Small intestine (tissue), 7 donors: ENCODE data around the gene POLD4. TPM values are rescaled to one million over a fixed set of nuclear protein-coding genes. Genes with fewer than 3 reads are reported as not detected.

Experiments used
- DNase-seq, 2 donors: peaks; one replicate each; pipeline versions ENCODE4 v3.0.0 to v3.0.0-alpha.2; 2013
- FAIRE-seq: peaks from 2 replicates; lab custom pipeline; 2012; peaks lifted over from hg19 to GRCh38; lab: Jason Lieb, UNC
- H3K27ac ChIP-seq, 3 donors: one replicate each; pipeline ENCODE4 v1.5.1; 2013; ENCODE audit warnings: low read length in 2 of 3, mild to moderate bottlenecking in 2 of 3, control low read depth in 1 of 3, inconsistent platforms in 1 of 3, low read depth in 1 of 3, moderate library complexity in 1 of 3
- H3K27me3 ChIP-seq, 3 donors: one replicate each; pipeline ENCODE4 v1.6.1; 2013; ENCODE audit warnings: low read length in 3 of 3, inconsistent platforms in 1 of 3; ENCODE audit not compliant: control insufficient read depth in 3 of 3, insufficient read depth in 3 of 3
- H3K36me3 ChIP-seq, 3 donors: one replicate each; pipeline ENCODE4 v1.6.1; 2013; ENCODE audit warnings: low read length in 3 of 3, inconsistent platforms in 1 of 3, low read depth in 1 of 3, mild to moderate bottlenecking in 1 of 3, moderate library complexity in 1 of 3; ENCODE audit not compliant: control insufficient read depth in 3 of 3, insufficient read depth in 2 of 3
- H3K4me1 ChIP-seq, 3 donors: one replicate each; pipeline ENCODE4 v1.6.1; 2013; ENCODE audit warnings: low read length in 2 of 3, inconsistent platforms in 1 of 3, low read depth in 1 of 3, mild to moderate bottlenecking in 1 of 3, moderate library complexity in 1 of 3; ENCODE audit not compliant: control insufficient read depth in 3 of 3, insufficient read depth in 2 of 3
- H3K4me3 ChIP-seq, 3 donors: one replicate each; pipeline ENCODE4 v1.5.1; 2013; ENCODE audit warnings: low read length in 3 of 3, control low read depth in 1 of 3, inconsistent platforms in 1 of 3, low read depth in 1 of 3, mild to moderate bottlenecking in 1 of 3, moderate library complexity in 1 of 3
- H3K9me3 ChIP-seq, 2 donors: one replicate each; pipeline ENCODE4 v1.6.1; 2013; ENCODE audit warnings: low read depth in 1 of 2, low read length in 1 of 2; ENCODE audit not compliant: control insufficient read depth in 2 of 2, insufficient read depth in 1 of 2
- WGBS, 3 donors: extraction: QIAGEN DNeasy Blood & Tissue Kit; methylation state at CpG; one replicate each; pipeline ENCODE4 v1.1.7; 2013; 5-methylcytosine and 5-hydroxymethylcytosine counted together
- polyA plus RNA-seq, 4 donors: library from polyadenylated mRNA; stranded (reverse) in 3 of 4; unstranded in 1 of 4; fragments of 200-250 nt in 3 of 4; fragments of 120-200 nt in 1 of 4; gene quantifications; one replicate each; pipeline versions ENCODE4 v1.2.1 to v1.2.3, GENCODE V29; 2013
- donor health status: healthy with polysubstance abuse.
- donor health status: control.
- donor health status: control.
- donor health status: Bipolar disorder and iron deficiency.
- donor health status: healthy.

Gene POLD4
- polyA plus RNA-seq, 4 donors = 137 to 492 (median 310) TPM

GRCh38 chr11:67310246-67311050 lies 42.9 kb downstream of the POLD4 start:
- 90 to 96% (median 91%) methylated on average over 18 to 19 of the region's 19 CpGs for WGBS, 3 donors
- Histone ChIP-seq H3K27ac (no peak overlapping the region), H3K36me3 (peaks cover 5 to 67% (median 11%) of the 10 kb centered on the region in 3 donors), H3K4me3 (no peak overlapping the region), H3K9me3 (no peaks in the 10 kb centered on the region), H3K27me3 (no peaks in the 10 kb centered on the region), H3K4me1 (peaks cover 0 to 16% (median 2%) of the 10 kb centered on the region in 3 donors)
- no peak for FAIRE-seq
- no peak for DNase-seq

DNA sequence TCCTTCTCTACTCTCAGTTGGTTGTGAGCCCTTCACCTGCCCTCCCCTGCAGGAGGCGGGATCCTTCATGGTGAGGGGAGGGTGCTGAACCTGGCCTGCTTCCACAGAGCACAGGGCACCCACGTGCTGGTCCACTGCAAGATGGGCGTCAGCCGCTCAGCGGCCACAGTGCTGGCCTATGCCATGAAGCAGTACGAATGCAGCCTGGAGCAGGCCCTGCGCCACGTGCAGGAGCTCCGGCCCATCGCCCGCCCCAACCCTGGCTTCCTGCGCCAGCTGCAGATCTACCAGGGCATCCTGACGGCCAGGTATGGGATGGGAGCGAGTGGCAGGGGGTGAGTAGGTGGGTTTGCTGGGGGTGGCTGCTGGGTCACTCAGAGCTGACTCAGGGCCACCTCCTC lies 43.7 kb downstream of the POLD4 start:
- FAIRE-seq (no peak), DNase-seq (no peak)
- Histone ChIP-seq H3K27ac (no peak overlapping the region), H3K27me3 (no peaks in the 10 kb centered on the region), H3K4me1 (peaks cover 0 to 17% (median 2%) of the 10 kb centered on the region in 3 donors), H3K9me3 (no peaks in the 10 kb centered on the region), H3K36me3 (peaks cover 5 to 69% (median 11%) of the 10 kb centered on the region in 3 donors), H3K4me3 (no peak overlapping the region)
- WGBS, 3 donors = 90 to 92% (median 92%) methylated on average over 14 of the region's 14 CpGs

DNA sequence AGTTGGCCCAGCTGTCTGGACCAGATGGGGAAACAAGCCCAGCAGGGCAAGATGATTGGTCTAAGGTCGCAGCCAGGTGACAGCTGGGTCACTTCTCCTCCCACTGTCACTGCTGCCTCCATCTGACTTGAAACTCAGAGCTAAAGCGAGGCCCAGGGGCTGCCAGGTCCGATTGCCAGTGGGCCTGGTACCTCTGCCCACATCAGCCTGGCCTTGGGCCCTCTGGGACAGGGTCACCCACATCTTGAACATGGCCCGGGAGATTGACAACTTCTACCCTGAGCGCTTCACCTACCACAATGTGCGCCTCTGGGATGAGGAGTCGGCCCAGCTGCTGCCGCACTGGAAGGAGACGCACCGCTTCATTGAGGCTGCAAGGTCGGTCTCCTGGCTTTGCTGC lies 44.2 kb downstream of the POLD4 start:
- H3K36me3 ChIP-seq = peaks cover 5 to 69% (median 11%) of the 10 kb centered on the region in 3 donors
- no peak for FAIRE-seq
- no peak overlapping the region for H3K27ac ChIP-seq
- H3K4me3 ChIP-seq = no peak overlapping the region
- WGBS, 3 donors = 94 to 96% (median 96%) methylated on average over 11 of the region's 11 CpGs
- no peaks in the 10 kb centered on the region for H3K27me3 ChIP-seq
- peaks cover 0 to 22% (median 2%) of the 10 kb centered on the region in 3 donors for H3K4me1 ChIP-seq
- no peaks in the 10 kb centered on the region for H3K9me3 ChIP-seq
- DNase-seq = no peak

- 95 to 98% (median 96%) methylated on average over 20 of the region's 20 CpGs for WGBS, 3 donors
- Histone ChIP-seq H3K9me3 (no peaks in the 10 kb centered on the region), H3K27me3 (no peaks in the 10 kb centered on the region), H3K36me3 (peaks cover 5 to 69% (median 11%) of the 10 kb centered on the region in 3 donors), H3K27ac (no peak overlapping the region), H3K4me1 (peaks cover 0 to 19% (median 2%) of the 10 kb centered on the region in 3 donors), H3K4me3 (no peak overlapping the region)
- FAIRE-seq = no peak
- no peak for DNase-seq
Observed at GRCh38 chr11:67308031-67308866, 45.1 kb downstream of the POLD4 start.

DNA sequence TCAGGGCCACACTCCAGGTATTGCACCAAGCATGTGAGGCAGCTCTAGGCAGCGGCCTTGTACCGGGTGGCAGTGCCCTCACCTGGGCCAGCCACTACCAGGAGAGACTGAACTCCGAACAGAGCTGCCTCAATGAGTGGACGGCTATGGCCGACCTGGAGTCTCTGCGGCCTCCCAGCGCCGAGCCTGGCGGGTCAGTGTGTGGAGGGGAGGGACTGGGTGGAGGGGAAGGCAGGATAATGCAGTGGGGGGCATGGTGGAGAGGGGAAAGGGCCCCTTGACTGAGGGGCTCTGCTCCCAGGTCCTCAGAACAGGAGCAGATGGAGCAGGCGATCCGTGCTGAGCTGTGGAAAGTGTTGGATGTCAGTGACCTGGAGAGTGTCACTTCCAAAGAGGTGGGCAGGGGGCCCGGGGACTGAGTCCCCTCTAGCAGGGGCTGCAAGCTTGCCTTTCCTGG lies 45.8 kb downstream of the POLD4 start:
- no peak for FAIRE-seq

GRCh38 chr11:67306769-67307544 lies 46.4 kb downstream of the POLD4 start:
- no peak overlapping the region for H3K4me3 ChIP-seq
- H3K27ac ChIP-seq = no peak overlapping the region
- H3K4me1 ChIP-seq = peaks cover 0 to 17% (median 0%) of the 10 kb centered on the region in 3 donors
- no peaks in the 10 kb centered on the region for H3K27me3 ChIP-seq
- H3K9me3 ChIP-seq = no peaks in the 10 kb centered on the region
- WGBS, 3 donors = 92 to 93% (median 92%) methylated on average over 19 of the region's 19 CpGs
- peaks cover 5 to 68% (median 11%) of the 10 kb centered on the region in 3 donors for H3K36me3 ChIP-seq
- FAIRE-seq (no peak), DNase-seq (no peak)

More for the DNA sequence above, 45.8 kb downstream of the POLD4 start:
- WGBS, 3 donors = 86 to 96% (median 93%) methylated on average over 12 of the region's 12 CpGs
- Histone ChIP-seq H3K27me3 (no peaks in the 10 kb centered on the region), H3K4me1 (peaks cover 0 to 16% (median 0%) of the 10 kb centered on the region in 3 donors), H3K36me3 (peaks cover 5 to 67% (median 11%) of the 10 kb centered on the region in 3 donors), H3K9me3 (no peaks in the 10 kb centered on the region), H3K4me3 (no peak overlapping the region), H3K27ac (no peak overlapping the region)
- no peak for DNase-seq

DNA sequence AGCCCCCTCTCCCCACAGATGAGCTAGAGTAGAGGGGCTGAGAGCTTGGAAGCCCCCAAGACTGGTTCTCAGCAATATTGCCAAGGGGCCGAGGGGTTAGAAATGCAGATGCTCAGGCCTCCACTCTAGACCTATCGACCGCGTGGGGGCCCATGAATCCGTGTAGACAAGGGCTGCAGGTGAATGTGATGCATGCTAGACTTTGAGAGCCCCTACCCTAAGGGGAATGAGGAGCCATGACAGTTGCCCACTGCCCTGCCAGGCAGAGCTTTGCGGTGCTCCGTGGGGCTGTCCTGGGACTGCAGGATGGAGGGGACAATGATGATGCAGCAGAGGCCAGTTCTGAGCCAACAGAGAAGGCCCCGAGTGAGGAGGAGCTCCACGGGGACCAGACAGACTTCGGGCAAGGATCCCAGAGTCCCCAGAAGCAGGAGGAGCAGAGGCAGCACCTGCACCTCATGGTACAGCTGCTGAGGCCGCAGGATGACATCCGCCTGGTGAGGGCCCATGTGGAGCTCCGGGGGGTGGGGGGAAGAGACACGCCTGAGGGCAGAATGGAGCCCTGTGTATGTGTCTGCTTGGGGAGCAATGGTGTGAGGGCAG lies 48.7 kb downstream of the POLD4 start:
- Histone ChIP-seq H3K4me1 (peaks cover 0 to 19% (median 0%) of the 10 kb centered on the region in 3 donors), H3K9me3 (no peaks in the 10 kb centered on the region), H3K27ac (no peak overlapping the region), H3K27me3 (no peaks in the 10 kb centered on the region), H3K36me3 (peaks cover 2 to 68% (median 7%) of the 10 kb centered on the region in 3 donors), H3K4me3 (peak overlapping the region in 2 of 3 donors; percentile 64 to 93)
- 32 to 72% (median 49%) methylated on average over 14 of the region's 14 CpGs for WGBS, 3 donors
- no peak for FAIRE-seq
- no peak for DNase-seq
